Activated CD8-positive, alpha-beta memory T cell treated with anti-CD3 and anti-CD28 coated beads for 1 hour (primary cell): ENCODE results near the gene RNF25.

ENCODE experiments used
- DNase-seq, 2 donors: peaks; one replicate each; pipeline ENCODE4 v3.0.0-alpha.2; 2020; ENCODE audit warnings: low read depth in 1 of 2; ENCODE audit errors: extremely low read depth in 1 of 2

RNF25 gene

GRCh38 chr2:218627939-218628338, 43.9 kb downstream of the RNF25 start:
- DNase-seq: no peak

GRCh38 chr2:218626369-218626768, 45.4 kb downstream of the RNF25 start:
- no peak for DNase-seq

GRCh38 chr2:218623366-218623705, 48.5 kb downstream of the RNF25 start:
- DNase-seq: no peak

- no peak for DNase-seq
Measured at GRCh38 chr2:218622606-218623365, 49.0 kb downstream of the RNF25 start.

GRCh38 chr2:218621007-218621406, 50.8 kb downstream of the RNF25 start:
- DNase-seq: no peak

- DNase-seq: no peak
Measured at GRCh38 chr2:218618102-218618860, 53.5 kb downstream of the RNF25 start.

GRCh38 chr2:218615868-218616315, 55.9 kb downstream of the RNF25 start:
- no peak for DNase-seq
